ENCODE measurements around the gene TESK2.

TESK2 gene

GRCh38 chr1:45321444-45321843, 169.5 kb downstream of the TESK2 start:
- TF ChIP-seq YY1 (IDR thresholded peaks at IDR 0.05; ENCODE audit: low read depth) (no peak), RAD21 (IDR thresholded peaks at IDR 0.05; ENCODE audit: low read depth) (no peak), FOXM1 (IDR thresholded peaks at IDR 0.05; ENCODE audit: borderline replicate concordance, low read depth) (no peak), CEBPB (IDR thresholded peaks at IDR 0.05) (no peak), TCF12 (IDR thresholded peaks at IDR 0.05; ENCODE audit: low read depth) (no peak), EP300 (IDR thresholded peaks at IDR 0.05; ENCODE audit: borderline replicate concordance) (no peak), NFIC (IDR thresholded peaks at IDR 0.05) (no peak), EGR1 (IDR thresholded peaks at IDR 0.05) (no peak), CREB1 (IDR thresholded peaks at IDR 0.05; ENCODE audit: low read depth) (no peak), TAF1 (IDR thresholded peaks at IDR 0.05; ENCODE audit: low read depth) (no peak), ZBTB7A (IDR thresholded peaks at IDR 0.05; ENCODE audit: low read depth) (no peak), TEAD4 (IDR thresholded peaks at IDR 0.05) (no peak)
- TF ChIP-seq, protein P1, sequence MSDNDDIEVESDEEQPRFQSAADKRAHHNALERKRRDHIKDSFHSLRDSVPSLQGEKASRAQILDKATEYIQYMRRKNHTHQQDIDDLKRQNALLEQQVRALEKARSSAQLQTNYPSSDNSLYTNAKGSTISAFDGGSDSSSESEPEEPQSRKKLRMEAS (IDR thresholded peaks at IDR 0.05): no peak
- TF ChIP-seq, protein P2, sequence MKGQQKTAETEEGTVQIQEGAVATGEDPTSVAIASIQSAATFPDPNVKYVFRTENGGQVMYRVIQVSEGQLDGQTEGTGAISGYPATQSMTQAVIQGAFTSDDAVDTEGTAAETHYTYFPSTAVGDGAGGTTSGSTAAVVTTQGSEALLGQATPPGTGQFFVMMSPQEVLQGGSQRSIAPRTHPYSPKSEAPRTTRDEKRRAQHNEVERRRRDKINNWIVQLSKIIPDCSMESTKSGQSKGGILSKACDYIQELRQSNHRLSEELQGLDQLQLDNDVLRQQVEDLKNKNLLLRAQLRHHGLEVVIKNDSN (IDR thresholded peaks at IDR 0.05): no peak
- TF ChIP-seq, protein P3, sequence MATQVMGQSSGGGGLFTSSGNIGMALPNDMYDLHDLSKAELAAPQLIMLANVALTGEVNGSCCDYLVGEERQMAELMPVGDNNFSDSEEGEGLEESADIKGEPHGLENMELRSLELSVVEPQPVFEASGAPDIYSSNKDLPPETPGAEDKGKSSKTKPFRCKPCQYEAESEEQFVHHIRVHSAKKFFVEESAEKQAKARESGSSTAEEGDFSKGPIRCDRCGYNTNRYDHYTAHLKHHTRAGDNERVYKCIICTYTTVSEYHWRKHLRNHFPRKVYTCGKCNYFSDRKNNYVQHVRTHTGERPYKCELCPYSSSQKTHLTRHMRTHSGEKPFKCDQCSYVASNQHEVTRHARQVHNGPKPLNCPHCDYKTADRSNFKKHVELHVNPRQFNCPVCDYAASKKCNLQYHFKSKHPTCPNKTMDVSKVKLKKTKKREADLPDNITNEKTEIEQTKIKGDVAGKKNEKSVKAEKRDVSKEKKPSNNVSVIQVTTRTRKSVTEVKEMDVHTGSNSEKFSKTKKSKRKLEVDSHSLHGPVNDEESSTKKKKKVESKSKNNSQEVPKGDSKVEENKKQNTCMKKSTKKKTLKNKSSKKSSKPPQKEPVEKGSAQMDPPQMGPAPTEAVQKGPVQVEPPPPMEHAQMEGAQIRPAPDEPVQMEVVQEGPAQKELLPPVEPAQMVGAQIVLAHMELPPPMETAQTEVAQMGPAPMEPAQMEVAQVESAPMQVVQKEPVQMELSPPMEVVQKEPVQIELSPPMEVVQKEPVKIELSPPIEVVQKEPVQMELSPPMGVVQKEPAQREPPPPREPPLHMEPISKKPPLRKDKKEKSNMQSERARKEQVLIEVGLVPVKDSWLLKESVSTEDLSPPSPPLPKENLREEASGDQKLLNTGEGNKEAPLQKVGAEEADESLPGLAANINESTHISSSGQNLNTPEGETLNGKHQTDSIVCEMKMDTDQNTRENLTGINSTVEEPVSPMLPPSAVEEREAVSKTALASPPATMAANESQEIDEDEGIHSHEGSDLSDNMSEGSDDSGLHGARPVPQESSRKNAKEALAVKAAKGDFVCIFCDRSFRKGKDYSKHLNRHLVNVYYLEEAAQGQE (IDR thresholded peaks at IDR 0.05; ENCODE audit: low read depth): no peak

- TF ChIP-seq RAD21 (IDR thresholded peaks at IDR 0.05; ENCODE audit: low read depth): no peak
- TF ChIP-seq, protein P1 (IDR thresholded peaks at IDR 0.05): no peak
- TF ChIP-seq, protein P2 (IDR thresholded peaks at IDR 0.05): no peak
- no peak for TF ChIP-seq YY1 (IDR thresholded peaks at IDR 0.05; ENCODE audit: low read depth)
- TF ChIP-seq EGR1 (IDR thresholded peaks at IDR 0.05): no peak
- TF ChIP-seq TCF12 (IDR thresholded peaks at IDR 0.05; ENCODE audit: low read depth): no peak
- no peak for TF ChIP-seq NFIC (IDR thresholded peaks at IDR 0.05)
- no peak for TF ChIP-seq TEAD4 (IDR thresholded peaks at IDR 0.05)
- TF ChIP-seq CREB1 (IDR thresholded peaks at IDR 0.05; ENCODE audit: low read depth): no peak
- TF ChIP-seq, protein P3 (IDR thresholded peaks at IDR 0.05; ENCODE audit: low read depth): no peak
- no peak for TF ChIP-seq CEBPB (IDR thresholded peaks at IDR 0.05)
- TF ChIP-seq TAF1 (IDR thresholded peaks at IDR 0.05; ENCODE audit: low read depth): no peak
- no peak for TF ChIP-seq FOXM1 (IDR thresholded peaks at IDR 0.05; ENCODE audit: borderline replicate concordance, low read depth)
- no peak for TF ChIP-seq EP300 (IDR thresholded peaks at IDR 0.05; ENCODE audit: borderline replicate concordance)
Measured at GRCh38 chr1:45319761-45320160, 171.2 kb downstream of the TESK2 start.

GRCh38 chr1:45317166-45317565, 173.8 kb downstream of the TESK2 start:
- no peak for TF ChIP-seq ZBTB7A (IDR thresholded peaks at IDR 0.05; ENCODE audit: low read depth)
- TF ChIP-seq EP300 (IDR thresholded peaks at IDR 0.05; ENCODE audit: borderline replicate concordance): no peak
- no peak for TF ChIP-seq CREB1 (IDR thresholded peaks at IDR 0.05; ENCODE audit: low read depth)

GRCh38 chr1:45314266-45314665, 176.7 kb downstream of the TESK2 start:
- TF ChIP-seq, protein P1 (IDR thresholded peaks at IDR 0.05): no peak
- TF ChIP-seq NFIC (IDR thresholded peaks at IDR 0.05): no peak
- TF ChIP-seq TAF1 (IDR thresholded peaks at IDR 0.05; ENCODE audit: low read depth): no peak
- TF ChIP-seq, protein P2 (IDR thresholded peaks at IDR 0.05): no peak
- no peak for TF ChIP-seq RAD21 (IDR thresholded peaks at IDR 0.05; ENCODE audit: low read depth)
- no peak for TF ChIP-seq CEBPB (IDR thresholded peaks at IDR 0.05)

- TF ChIP-seq FOXM1 (IDR thresholded peaks at IDR 0.05; ENCODE audit: borderline replicate concordance, low read depth) (no peak), YY1 (IDR thresholded peaks at IDR 0.05; ENCODE audit: low read depth) (no peak), ZBTB7A (IDR thresholded peaks at IDR 0.05; ENCODE audit: low read depth) (no peak), TEAD4 (IDR thresholded peaks at IDR 0.05) (no peak), NFIC (IDR thresholded peaks at IDR 0.05) (no peak), TCF12 (IDR thresholded peaks at IDR 0.05; ENCODE audit: low read depth) (no peak), CREB1 (IDR thresholded peaks at IDR 0.05; ENCODE audit: low read depth) (no peak)
- TF ChIP-seq, protein P2 (IDR thresholded peaks at IDR 0.05): no peak
- TF ChIP-seq, protein P1 (IDR thresholded peaks at IDR 0.05): no peak
Measured at GRCh38 chr1:45306905-45307304, 184.1 kb downstream of the TESK2 start.

Measured in Ishikawa (cell line).